ENCODE data around the gene RGS3.
A peak's percentile ranks its signal among the peaks of the same experiment; 100 is the strongest.

The RGS3 gene

DNA sequence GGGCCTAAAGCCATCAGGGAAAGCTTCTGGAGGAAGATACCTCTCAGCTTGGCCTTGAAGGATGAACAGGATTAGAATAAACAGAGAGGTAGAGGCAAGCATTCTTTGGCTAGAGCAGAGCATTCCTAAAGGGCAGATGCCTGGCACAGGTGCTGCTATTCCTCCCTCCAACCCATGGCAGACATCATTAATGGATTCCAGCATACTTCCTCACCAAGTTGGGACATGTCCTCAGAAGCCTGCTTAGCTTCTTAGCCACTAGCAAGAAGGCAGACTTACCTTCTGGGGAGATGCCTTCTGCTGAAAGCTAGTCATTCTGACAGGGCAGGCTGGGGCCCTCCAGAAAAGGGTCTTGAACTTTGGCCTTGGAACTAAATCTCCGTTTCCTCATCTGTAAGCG is 122.0 kb downstream of the RGS3 start:
- no peaks in the 10 kb centered on the region for H3K27me3 ChIP-seq (ENCODE audit: low read depth, low read length)
- no peak overlapping the region for H3K27ac ChIP-seq (ENCODE audit: low read length)
- H3K36me3 ChIP-seq (ENCODE audit: control insufficient read depth in 1 of 2, insufficient read depth in 2 of 2, low read length in 2 of 2): peaks cover 12 to 25% of the 10 kb centered on the region in 2 donors
- H3K4me3 ChIP-seq (ENCODE audit: low read depth in 1 of 2, low read length in 2 of 2): no peak overlapping the region
- H3K4me1 ChIP-seq (ENCODE audit: control insufficient read depth in 1 of 2, insufficient read depth in 2 of 2, low read length in 2 of 2): peaks cover 18 to 20% of the 10 kb centered on the region in 2 donors
- no peaks in the 10 kb centered on the region for H3K9me3 ChIP-seq (ENCODE audit: control insufficient read depth in 1 of 2, low read length in 2 of 2)

DNA sequence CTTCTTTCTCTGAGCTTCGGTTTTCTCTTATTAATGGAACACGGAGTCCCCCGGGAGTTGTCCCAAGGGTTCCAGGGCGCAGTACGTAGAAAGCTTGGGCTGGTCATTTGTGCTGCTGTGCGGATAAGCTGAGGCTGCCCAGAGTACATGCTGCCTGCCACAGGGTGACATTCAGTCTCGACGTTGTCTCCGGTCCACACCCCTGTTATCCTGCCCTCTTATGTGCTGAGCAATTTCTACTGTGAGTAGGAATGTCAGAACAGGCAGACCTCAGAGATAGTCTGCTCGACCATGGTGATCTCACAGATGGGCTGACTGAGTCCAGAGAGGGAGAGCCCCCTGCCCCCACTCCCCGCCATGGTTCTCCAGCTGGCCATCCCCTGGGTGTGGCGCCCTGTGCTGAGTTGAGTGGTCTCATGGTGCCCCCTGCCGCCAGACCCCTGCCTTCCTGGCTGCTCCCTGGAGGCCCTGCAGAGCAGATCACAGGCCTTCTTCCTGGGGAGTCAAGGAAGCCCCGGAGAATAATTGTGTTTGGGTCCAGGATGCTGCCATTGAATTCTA is 124.0 kb downstream of the RGS3 start:
- Histone ChIP-seq H3K4me3 (ENCODE audit: low read depth in 1 of 2, low read length in 2 of 2) (no peak overlapping the region), H3K27me3 (ENCODE audit: low read depth, low read length) (no peaks in the 10 kb centered on the region), H3K4me1 (ENCODE audit: control insufficient read depth in 1 of 2, insufficient read depth in 2 of 2, low read length in 2 of 2) (peaks cover 8 to 11% of the 10 kb centered on the region in 2 donors), H3K9me3 (ENCODE audit: control insufficient read depth in 1 of 2, low read length in 2 of 2) (no peaks in the 10 kb centered on the region), H3K27ac (ENCODE audit: low read length) (peak overlapping the region; percentile 7), H3K36me3 (ENCODE audit: control insufficient read depth in 1 of 2, insufficient read depth in 2 of 2, low read length in 2 of 2) (peaks cover 12 to 25% of the 10 kb centered on the region in 2 donors)

DNA sequence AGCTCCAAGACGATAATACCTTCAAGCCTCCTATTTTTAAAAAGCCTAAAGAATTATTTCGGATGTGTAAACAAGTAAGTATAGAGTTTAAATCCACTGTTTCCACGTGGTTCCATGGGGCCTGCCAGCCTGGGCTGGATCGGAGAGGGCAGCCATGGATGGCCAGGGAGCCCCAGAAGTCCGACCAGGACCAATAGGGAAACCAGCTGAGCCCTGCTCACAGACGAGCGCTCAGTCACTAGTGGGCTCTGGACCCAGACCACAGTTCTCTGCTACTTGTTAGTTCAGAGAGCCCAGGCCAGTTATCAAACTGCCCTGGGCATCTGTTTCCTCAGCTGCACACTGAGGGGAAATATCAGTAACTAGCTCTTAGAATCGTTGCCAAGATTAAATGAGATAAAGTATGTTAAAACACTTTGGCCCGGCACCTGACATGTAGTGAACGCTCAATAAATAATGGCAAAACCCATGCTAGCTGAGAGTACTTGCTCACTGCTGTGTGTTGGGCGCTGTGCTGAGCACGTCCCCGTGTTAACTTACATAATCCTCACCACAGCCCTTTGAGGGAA is 124.8 kb downstream of the RGS3 start:
- Histone ChIP-seq H3K27me3 (ENCODE audit: low read depth, low read length) (no peaks in the 10 kb centered on the region), H3K4me3 (ENCODE audit: low read depth in 1 of 2, low read length in 2 of 2) (no peak overlapping the region), H3K36me3 (ENCODE audit: control insufficient read depth in 1 of 2, insufficient read depth in 2 of 2, low read length in 2 of 2) (peaks cover 12 to 22% of the 10 kb centered on the region in 2 donors), H3K4me1 (ENCODE audit: control insufficient read depth in 1 of 2, insufficient read depth in 2 of 2, low read length in 2 of 2) (peaks cover 4 to 11% of the 10 kb centered on the region in 2 donors), H3K27ac (ENCODE audit: low read length) (no peak overlapping the region), H3K9me3 (ENCODE audit: control insufficient read depth in 1 of 2, low read length in 2 of 2) (no peaks in the 10 kb centered on the region)

DNA sequence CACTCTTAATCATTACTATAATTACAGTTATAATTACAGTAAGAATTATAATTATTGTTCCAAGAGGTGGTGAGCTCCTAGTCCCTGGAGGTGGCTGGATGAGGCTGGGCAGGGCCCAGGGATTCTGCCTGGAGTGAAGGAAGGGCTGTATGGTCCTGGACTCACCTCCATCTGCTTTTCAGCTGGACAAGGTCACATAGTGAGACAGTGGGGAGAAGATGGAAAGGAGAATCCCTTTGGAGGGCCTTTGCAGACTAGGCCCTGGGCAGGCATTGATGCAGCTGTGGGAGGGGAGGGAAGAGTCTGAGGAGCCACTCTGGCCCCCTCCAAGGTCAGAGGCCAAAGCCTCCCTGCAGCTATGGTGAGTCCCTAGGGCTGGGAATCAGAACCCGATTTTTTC is 125.4 kb downstream of the RGS3 start:
- no peaks in the 10 kb centered on the region for H3K9me3 ChIP-seq (ENCODE audit: control insufficient read depth in 1 of 2, low read length in 2 of 2)
- H3K4me1 ChIP-seq (ENCODE audit: control insufficient read depth in 1 of 2, insufficient read depth in 2 of 2, low read length in 2 of 2): peaks cover 4 to 15% of the 10 kb centered on the region in 2 donors
- H3K36me3 ChIP-seq (ENCODE audit: control insufficient read depth in 1 of 2, insufficient read depth in 2 of 2, low read length in 2 of 2): peaks cover 7 to 15% of the 10 kb centered on the region in 2 donors
- H3K4me3 ChIP-seq (ENCODE audit: low read depth in 1 of 2, low read length in 2 of 2): no peak overlapping the region
- H3K27ac ChIP-seq (ENCODE audit: low read length): no peak overlapping the region
- no peaks in the 10 kb centered on the region for H3K27me3 ChIP-seq (ENCODE audit: low read depth, low read length)

DNA sequence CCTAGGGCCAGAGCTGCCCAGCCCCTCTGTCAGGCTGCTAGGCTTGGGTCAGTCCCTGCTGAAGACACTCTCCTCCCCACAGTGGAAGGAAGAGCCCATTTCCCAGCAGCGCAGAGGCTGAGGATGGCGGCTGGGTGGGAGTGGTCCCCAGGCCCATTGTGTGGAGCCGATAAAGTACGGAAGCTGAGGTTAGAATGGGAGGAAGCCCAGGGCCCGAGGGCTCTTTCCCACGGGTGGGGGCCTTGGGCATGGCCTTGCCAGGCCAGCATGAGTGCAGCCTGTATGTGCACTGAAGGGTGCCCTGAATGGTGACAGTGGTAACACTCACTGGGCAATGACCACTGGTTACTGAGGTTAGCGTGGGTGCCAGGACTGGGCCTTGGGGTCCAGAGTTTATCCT is 125.9 kb downstream of the RGS3 start:
- no peak overlapping the region for H3K27ac ChIP-seq (ENCODE audit: low read length)
- no peak overlapping the region for H3K4me3 ChIP-seq (ENCODE audit: low read depth in 1 of 2, low read length in 2 of 2)
- H3K4me1 ChIP-seq (ENCODE audit: control insufficient read depth in 1 of 2, insufficient read depth in 2 of 2, low read length in 2 of 2): peaks cover 4 to 18% of the 10 kb centered on the region in 2 donors
- H3K27me3 ChIP-seq (ENCODE audit: low read depth, low read length): no peaks in the 10 kb centered on the region
- H3K9me3 ChIP-seq (ENCODE audit: control insufficient read depth in 1 of 2, low read length in 2 of 2): no peaks in the 10 kb centered on the region
- H3K36me3 ChIP-seq (ENCODE audit: control insufficient read depth in 1 of 2, insufficient read depth in 2 of 2, low read length in 2 of 2): peaks cover 2 to 13% of the 10 kb centered on the region in 2 donors

DNA sequence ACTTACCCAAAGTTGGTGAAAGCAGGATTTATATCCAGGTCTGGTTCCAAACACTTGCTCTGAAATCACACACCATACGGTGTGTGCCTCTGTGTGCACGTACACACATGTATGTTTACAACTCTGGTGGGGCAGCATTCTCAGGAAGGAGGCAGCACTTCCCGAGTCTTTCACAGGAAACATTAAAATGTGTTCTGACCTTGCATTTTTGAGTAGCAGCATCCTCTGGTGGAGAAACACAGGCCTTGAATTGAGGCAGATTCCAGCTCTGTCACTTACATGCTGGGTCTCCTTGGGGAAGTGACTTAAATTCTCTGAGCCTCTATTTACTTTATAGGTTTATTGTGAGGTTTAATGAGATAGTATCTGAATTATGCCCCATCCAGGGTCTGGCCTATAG is 126.4 kb downstream of the RGS3 start:
- no peak overlapping the region for H3K4me3 ChIP-seq (ENCODE audit: low read depth in 1 of 2, low read length in 2 of 2)
- H3K27me3 ChIP-seq (ENCODE audit: low read depth, low read length): no peaks in the 10 kb centered on the region
- no peak overlapping the region for H3K27ac ChIP-seq (ENCODE audit: low read length)
- H3K36me3 ChIP-seq (ENCODE audit: control insufficient read depth in 1 of 2, insufficient read depth in 2 of 2, low read length in 2 of 2): peaks cover 0 to 8% of the 10 kb centered on the region in 2 donors
- no peaks in the 10 kb centered on the region for H3K9me3 ChIP-seq (ENCODE audit: control insufficient read depth in 1 of 2, low read length in 2 of 2)
- H3K4me1 ChIP-seq (ENCODE audit: control insufficient read depth in 1 of 2, insufficient read depth in 2 of 2, low read length in 2 of 2): peaks cover 4 to 22% of the 10 kb centered on the region in 2 donors

DNA sequence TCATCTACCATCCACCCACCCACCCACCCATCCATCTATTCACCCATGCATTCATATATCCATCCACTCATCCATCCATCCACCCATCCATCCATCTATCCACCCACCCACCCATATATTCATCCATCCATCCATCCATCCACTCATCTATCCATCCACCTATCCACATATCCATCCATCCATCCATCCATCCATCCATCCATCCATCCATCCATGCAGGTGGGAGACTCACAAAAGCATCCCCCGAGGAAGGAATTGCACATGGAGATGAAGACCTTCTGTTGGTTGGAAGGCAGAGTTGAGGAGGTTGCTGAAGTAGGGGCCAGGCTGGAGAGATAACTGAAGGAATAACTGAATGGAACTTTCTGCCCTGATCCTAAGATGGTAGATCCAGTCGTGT is 126.9 kb downstream of the RGS3 start:
- peaks cover 0 to 9% of the 10 kb centered on the region in 2 donors for H3K36me3 ChIP-seq (ENCODE audit: control insufficient read depth in 1 of 2, insufficient read depth in 2 of 2, low read length in 2 of 2)
- H3K27me3 ChIP-seq (ENCODE audit: low read depth, low read length): no peaks in the 10 kb centered on the region
- no peak overlapping the region for H3K4me3 ChIP-seq (ENCODE audit: low read depth in 1 of 2, low read length in 2 of 2)
- peaks cover 4 to 26% of the 10 kb centered on the region in 2 donors for H3K4me1 ChIP-seq (ENCODE audit: control insufficient read depth in 1 of 2, insufficient read depth in 2 of 2, low read length in 2 of 2)
- H3K27ac ChIP-seq (ENCODE audit: low read length): no peak overlapping the region
- H3K9me3 ChIP-seq (ENCODE audit: control insufficient read depth in 1 of 2, low read length in 2 of 2): no peaks in the 10 kb centered on the region

DNA sequence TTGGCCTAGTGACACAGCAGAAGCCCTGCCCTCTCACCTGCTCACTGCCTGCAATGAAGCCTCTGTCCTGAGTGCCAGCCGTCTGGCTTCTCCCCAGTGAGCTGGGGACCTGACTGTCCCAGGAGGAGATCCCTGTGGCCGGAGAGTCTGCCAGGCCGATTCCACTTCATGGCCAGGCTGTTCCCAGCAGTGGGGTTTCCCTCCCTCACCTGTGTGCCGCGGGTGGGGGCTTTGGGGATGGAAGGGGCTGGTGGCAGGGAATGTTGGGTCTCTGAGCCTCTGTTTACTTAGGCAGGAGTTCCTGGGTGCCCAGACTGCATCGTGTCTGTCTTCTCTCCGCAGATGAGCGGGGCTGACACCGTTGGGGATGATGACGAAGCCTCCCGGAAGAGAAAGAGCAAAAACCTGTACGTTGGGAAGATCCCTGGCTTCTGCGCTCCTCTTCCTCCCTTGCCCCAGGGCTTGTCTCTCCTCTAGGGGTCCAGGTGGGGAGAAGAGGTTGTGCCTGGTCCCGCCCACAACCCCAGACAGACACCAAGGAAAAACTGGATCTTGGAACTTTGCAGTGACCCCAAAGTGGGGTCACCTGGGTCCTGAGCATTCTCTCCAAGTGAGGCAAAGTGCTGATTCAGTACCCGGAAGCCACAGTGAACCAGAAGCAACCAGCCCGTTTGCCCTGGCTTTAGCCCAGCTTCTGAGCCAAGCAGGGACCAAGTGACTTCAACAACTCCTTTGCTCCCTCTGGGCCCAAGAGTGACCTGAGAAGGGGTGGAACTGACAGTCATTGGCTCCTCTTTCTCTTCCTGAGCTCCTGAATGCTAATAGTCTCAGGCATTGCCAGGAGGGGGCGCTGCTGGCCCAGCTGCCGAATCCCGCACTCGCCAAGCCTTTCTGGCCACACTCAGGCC is 127.7 kb downstream of the RGS3 start:
- no peak overlapping the region for H3K27ac ChIP-seq (ENCODE audit: low read length)
- peaks cover 7 to 12% of the 10 kb centered on the region in 2 donors for H3K36me3 ChIP-seq (ENCODE audit: control insufficient read depth in 1 of 2, insufficient read depth in 2 of 2, low read length in 2 of 2)
- no peak overlapping the region for H3K4me3 ChIP-seq (ENCODE audit: low read depth in 1 of 2, low read length in 2 of 2)
- H3K9me3 ChIP-seq (ENCODE audit: control insufficient read depth in 1 of 2, low read length in 2 of 2): no peaks in the 10 kb centered on the region
- H3K4me1 ChIP-seq (ENCODE audit: control insufficient read depth in 1 of 2, insufficient read depth in 2 of 2, low read length in 2 of 2): peaks cover 4 to 26% of the 10 kb centered on the region in 2 donors
- H3K27me3 ChIP-seq (ENCODE audit: low read depth, low read length): no peaks in the 10 kb centered on the region

DNA sequence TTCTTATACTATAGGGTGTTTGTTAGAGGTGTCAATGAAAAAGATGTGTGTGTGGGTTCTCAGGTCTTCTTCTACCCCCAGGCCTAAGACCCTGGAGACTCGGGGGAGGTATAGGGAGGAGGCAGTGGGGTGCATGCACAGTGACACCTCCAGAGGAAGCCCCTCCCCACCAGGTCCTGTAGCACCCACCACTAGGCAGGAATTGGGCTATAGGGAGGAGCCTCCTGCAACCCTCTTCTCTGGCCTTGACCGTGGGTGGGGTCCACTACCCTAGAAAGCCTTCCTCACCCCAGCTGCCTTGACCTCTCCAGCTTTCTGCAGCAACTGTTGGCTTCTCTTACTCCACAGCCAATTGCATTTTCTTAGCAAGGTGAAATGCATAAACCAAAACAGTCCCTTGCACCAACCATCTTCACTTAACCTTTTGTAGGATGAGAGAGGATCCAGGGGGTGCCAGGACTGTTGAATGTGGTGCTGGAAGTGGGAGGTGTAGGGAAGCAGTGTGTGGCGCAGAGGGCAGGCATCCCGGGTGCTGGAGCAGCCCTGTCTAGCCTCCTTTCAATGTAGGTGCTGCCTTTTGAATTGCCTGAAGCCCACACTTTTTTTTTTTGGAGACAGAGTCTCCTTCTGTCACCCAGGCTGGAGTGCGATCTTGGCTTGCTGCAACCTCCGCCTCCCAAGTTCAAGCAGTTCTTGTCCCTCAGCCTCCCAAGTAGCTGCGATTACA is 128.5 kb downstream of the RGS3 start:
- Histone ChIP-seq H3K27ac (ENCODE audit: low read length) (no peak overlapping the region), H3K4me3 (ENCODE audit: low read depth in 1 of 2, low read length in 2 of 2) (no peak overlapping the region), H3K36me3 (ENCODE audit: control insufficient read depth in 1 of 2, insufficient read depth in 2 of 2, low read length in 2 of 2) (peaks cover 7 to 15% of the 10 kb centered on the region in 2 donors), H3K27me3 (ENCODE audit: low read depth, low read length) (no peaks in the 10 kb centered on the region), H3K9me3 (ENCODE audit: control insufficient read depth in 1 of 2, low read length in 2 of 2) (no peaks in the 10 kb centered on the region), H3K4me1 (ENCODE audit: control insufficient read depth in 1 of 2, insufficient read depth in 2 of 2, low read length in 2 of 2) (peaks cover 4 to 32% of the 10 kb centered on the region in 2 donors)

DNA sequence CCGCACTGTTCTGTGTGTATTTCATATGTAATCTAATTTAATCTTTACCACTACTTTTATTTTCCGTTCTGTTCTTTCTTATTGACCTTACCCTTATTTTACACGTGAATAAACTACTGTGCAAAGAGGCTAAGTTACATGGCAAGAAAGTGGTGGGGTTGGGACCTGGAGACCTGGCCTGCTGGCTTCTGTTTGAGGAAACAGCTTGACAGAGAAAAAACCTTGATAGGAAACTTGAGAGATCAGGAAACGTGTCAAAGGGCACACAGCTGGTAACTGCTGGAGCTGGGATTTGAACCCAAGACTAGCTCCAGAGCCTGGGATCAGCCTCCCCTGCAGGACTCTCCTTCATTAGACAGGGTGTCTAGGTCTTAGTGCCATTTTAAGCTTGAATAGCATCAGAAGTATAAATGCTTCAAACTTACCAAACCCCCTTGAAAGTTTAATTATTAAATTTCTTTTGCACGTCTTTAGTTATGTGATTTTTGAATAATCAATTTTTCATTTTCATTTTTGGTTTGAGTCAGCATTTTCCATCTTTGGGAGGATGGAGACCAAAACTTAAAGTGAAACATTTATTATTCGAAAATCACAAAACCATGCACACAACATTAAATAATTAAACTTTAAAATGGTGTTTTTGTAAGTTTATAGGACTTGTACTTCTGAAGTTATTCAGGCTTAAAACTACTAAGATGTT is 129.5 kb downstream of the RGS3 start:
- Histone ChIP-seq H3K36me3 (ENCODE audit: control insufficient read depth in 1 of 2, insufficient read depth in 2 of 2, low read length in 2 of 2) (peaks cover 7 to 24% of the 10 kb centered on the region in 2 donors), H3K9me3 (ENCODE audit: control insufficient read depth in 1 of 2, low read length in 2 of 2) (no peaks in the 10 kb centered on the region), H3K27me3 (ENCODE audit: low read depth, low read length) (no peaks in the 10 kb centered on the region), H3K27ac (ENCODE audit: low read length) (peak overlapping the region; percentile 19), H3K4me1 (ENCODE audit: control insufficient read depth in 1 of 2, insufficient read depth in 2 of 2, low read length in 2 of 2) (peaks cover 4 to 41% of the 10 kb centered on the region in 2 donors), H3K4me3 (ENCODE audit: low read depth in 1 of 2, low read length in 2 of 2) (peak overlapping the region in 1 of 2 donors; percentile 75)
